GM12872 (cell line): ENCODE data around the gene KDM2A.

ENCODE experiments used
- CTCF ChIP-seq: IDR thresholded peaks from 3 replicates; pipeline ENCODE4 v1.5.1; 2011; ENCODE audit warnings: low read depth, mild to moderate bottlenecking, low read length, moderate library complexity; ENCODE audit not compliant: insufficient read depth

The KDM2A gene

GRCh38 chr11:67211656-67212436 lies 92.8 kb downstream of the KDM2A start:
- TF ChIP-seq CTCF = no peak

- no peak for TF ChIP-seq CTCF
These were observed 94.1 kb downstream of the KDM2A start for GRCh38 chr11:67213178-67213621.

GRCh38 chr11:67227726-67228125 lies 108.7 kb downstream of the KDM2A start:
- TF ChIP-seq CTCF = no peak

- no peak for TF ChIP-seq CTCF
These were observed 111.3 kb downstream of the KDM2A start for GRCh38 chr11:67230406-67230805.

- TF ChIP-seq CTCF = no peak
These were observed 111.8 kb downstream of the KDM2A start for GRCh38 chr11:67230886-67231285.

- TF ChIP-seq CTCF = no peak
These were observed 114.6 kb downstream of the KDM2A start for GRCh38 chr11:67233584-67234190.

- TF ChIP-seq CTCF = no peak
These were observed 118.5 kb downstream of the KDM2A start for GRCh38 chr11:67237574-67237973.
